Hindlimb muscle (tissue), 1 donor: ENCODE results near the gene CLSTN1. TPM values are rescaled to one million over a fixed set of nuclear protein-coding genes. Genes with fewer than 3 reads are reported as not detected.
"Not testable (repeated sequence)": the region's sequence is repeated elsewhere in the genome, so short reads cannot be mapped to it uniquely, and the experiment has no call there.

Source experiments
- DNase-seq: peaks from one replicate; pipeline ENCODE4 v3.0.0-alpha.2; 2013
- polyA plus RNA-seq: library from polyadenylated mRNA; unstranded; fragments of 120-200 nt; gene quantifications from one replicate; pipeline ENCODE4 v1.2.1, GENCODE V29; 2013; ENCODE audit not compliant: insufficient read length

Gene CLSTN1
- polyA plus RNA-seq, 1 donor, result 78.9 TPM

GRCh38 chr1:9728451-9729295 lies 95.1 kb downstream of the CLSTN1 start:
- no peak for DNase-seq

- no peak for DNase-seq
Measured at GRCh38 chr1:9726905-9727595, 96.7 kb downstream of the CLSTN1 start.

- no peak for DNase-seq
Measured at GRCh38 chr1:9726406-9726805, 97.4 kb downstream of the CLSTN1 start.

- DNase-seq, result no peak
Measured at GRCh38 chr1:9724706-9725476, 98.9 kb downstream of the CLSTN1 start.

GRCh38 chr1:9723926-9724325 lies 99.8 kb downstream of the CLSTN1 start:
- no peak for DNase-seq

DNA sequence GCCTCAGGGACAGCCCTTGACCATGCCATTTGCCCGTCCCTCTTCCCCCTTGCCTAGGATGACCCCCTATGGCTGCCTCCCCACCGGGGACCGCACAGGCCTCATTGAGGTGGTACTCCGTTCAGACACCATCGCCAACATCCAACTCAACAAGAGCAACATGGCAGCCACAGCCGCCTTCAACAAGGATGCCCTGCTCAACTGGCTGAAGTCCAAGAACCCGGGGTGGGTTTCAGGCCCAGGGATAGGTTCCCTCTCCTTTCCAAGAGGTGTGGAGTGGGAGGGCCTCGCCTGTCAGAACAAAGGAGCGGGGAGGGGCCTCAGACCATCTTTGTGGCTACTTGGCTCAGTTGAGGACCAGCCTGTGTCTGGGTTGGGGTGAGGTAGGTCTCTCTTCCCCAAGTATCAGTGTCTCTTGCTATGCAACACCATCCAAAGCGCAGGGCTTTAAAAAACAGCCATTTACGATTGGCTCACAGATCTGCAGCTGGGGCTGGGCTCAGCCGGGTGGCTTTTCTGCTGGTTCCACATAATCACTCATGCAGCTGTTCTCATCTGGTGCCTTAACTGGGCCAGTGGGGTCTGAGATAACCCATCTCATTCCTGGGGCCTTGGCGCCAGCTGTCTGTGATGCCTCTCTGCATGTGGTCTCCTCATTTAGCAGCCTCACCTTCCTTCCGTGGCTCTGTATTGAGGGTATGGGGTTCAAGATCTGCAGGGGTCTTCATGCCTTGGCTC lies 100.5 kb downstream of the CLSTN1 start:
- DNase-seq, result no peak

DNA sequence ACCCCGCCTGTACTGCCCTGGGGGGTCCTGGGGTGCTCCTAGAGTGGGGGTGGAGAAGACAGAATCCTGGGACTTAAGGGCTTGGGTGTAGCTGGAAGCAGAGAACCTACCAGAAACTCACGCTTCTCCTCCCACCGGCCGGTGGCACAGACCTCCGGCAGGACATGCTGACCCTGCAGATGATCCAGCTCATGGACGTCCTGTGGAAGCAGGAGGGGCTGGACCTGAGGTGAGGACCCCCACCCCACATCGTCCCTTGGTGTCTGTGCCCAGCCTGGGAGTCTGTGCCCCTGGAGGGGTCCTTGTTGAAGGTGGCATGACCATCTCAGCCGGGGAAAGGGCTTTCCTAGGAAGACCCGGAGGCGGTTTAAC lies 101.4 kb downstream of the CLSTN1 start:
- no peak for DNase-seq

GRCh38 chr1:9721606-9722377 lies 102.0 kb downstream of the CLSTN1 start:
- no peak for DNase-seq

- DNase-seq, result no peak
Measured at GRCh38 chr1:9720785-9721605, 102.8 kb downstream of the CLSTN1 start.

DNA sequence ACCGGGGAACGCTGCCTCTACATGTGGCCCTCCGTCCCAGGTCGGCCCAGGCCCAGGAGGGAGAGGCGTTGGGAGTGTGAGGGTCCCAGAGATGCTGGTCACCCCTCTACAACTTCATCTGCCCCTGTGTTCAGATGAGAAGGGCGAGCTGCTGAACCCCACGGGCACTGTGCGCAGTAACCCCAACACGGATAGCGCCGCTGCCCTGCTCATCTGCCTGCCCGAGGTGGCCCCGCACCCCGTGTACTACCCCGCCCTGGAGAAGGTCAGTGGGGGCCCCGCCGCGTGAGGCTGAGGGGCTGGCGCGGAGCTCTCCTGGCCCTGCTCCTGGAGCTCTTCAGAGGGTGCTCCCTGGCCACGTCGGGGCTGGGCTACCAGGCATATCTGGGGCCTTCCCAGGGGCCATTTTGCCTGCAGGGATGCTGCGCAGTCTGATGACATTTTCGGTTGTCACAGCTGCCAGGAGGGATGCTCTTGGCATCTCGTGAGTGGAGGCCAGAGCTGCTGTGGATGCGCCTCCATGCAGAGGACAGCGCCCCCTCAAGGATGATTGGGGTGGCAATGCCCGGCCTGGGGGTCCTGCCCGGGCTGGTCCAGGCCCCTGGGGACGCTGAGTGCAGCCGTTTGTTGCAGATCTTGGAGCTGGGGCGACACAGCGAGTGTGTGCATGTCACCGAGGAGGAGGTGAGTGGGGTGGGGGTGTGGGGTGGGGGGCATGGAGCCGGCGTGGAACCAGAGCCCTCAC lies 103.6 kb downstream of the CLSTN1 start:
- no peak for DNase-seq

- no peak for DNase-seq
Measured at GRCh38 chr1:9718006-9718680, 105.6 kb downstream of the CLSTN1 start.

DNA sequence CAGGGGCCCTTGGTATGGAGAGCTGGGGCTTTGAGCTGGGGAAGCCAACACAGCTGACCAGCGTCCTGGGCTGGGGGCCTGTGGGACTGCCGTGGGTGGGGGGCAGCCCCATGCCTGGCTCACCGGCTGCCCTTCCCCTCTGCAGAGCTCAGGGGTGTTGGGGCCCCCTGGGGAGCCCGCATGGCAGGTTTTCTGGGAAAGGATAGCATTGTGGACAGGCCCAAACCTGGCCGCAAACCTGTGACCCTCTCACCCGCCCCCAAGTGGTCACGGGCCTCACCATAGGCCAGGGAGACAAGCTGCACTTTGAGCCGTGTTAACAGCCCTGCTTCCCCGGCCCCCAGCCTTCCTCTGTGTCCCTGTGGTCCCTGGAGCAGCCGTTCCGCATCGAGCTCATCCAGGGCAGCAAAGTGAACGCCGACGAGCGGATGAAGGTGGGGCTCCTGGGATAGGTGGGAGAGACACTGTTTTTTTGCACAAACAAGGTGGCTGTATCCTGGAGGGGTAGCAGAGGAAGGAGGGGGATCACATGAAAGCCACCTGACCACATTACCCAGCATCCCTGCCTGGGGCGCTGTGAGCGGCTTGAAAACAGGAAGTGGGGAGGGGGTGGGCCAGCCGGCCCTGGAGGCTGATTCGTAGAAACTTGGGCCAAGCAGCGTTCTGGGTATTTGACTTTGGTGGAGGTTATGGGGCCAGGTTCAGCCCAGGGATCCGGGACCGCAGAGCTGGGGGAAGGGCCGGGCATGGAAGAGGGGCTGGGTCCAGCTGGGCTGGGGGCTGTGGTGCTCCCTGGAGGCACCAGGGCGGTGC lies 106.4 kb downstream of the CLSTN1 start:
- peak; percentile 65 for DNase-seq

DNA sequence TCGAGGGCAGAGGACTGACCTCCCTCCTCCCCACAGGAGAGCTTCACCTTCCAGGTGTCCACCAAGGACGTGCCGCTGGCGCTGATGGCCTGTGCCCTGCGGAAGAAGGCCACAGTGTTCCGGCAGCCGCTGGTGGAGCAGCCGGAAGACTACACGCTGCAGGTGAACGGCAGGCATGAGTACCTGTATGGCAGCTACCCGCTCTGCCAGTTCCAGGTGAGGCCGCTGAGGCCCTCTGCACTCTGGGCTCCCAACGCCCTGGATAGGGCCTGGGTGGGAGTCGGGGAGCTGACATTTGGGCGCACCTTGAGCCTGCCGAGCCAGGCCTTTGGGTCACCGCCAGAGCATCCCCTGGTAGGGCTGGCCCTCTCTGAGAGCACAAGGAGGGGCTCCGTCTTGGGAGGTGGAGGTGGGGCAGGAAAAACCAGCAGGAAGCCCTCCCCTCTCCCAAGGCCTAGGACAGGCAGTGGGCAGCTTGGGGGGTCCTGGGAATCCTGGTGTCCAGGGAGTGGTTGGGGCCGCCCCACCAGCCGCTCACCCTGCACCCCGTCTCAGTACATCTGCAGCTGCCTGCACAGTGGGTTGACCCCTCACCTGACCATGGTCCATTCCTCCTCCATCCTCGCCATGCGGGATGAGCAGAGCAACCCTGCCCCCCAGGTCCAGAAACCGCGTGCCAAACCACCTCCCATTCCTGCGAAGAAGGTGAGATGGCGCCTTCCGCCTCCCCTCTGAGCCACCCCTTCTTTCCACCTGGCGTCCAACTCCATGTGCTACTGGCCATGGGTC lies 107.2 kb downstream of the CLSTN1 start:
- no peak for DNase-seq

DNA sequence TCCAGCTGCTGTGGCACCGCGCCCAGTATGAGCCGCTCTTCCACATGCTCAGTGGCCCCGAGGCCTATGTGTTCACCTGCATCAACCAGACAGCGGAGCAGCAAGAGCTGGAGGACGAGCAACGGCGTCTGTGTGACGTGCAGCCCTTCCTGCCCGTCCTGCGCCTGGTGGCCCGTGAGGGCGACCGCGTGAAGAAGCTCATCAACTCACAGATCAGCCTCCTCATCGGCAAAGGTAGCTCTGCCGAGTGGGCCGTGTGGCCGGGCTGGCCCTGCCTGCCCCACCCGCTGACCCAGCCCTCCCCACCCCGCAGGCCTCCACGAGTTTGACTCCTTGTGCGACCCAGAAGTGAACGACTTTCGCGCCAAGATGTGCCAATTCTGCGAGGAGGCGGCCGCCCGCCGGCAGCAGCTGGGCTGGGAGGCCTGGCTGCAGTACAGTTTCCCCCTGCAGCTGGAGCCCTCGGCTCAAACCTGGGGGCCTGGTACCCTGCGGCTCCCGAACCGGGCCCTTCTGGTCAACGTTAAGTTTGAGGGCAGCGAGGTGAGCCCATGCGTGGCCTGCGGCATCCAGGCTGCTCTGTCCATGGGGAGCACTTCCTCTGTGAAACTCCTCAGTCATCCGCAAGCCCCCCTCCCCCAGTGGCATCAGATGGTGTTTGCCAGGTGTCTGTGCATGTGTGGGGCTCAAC lies 108.1 kb downstream of the CLSTN1 start:
- no peak for DNase-seq

DNA sequence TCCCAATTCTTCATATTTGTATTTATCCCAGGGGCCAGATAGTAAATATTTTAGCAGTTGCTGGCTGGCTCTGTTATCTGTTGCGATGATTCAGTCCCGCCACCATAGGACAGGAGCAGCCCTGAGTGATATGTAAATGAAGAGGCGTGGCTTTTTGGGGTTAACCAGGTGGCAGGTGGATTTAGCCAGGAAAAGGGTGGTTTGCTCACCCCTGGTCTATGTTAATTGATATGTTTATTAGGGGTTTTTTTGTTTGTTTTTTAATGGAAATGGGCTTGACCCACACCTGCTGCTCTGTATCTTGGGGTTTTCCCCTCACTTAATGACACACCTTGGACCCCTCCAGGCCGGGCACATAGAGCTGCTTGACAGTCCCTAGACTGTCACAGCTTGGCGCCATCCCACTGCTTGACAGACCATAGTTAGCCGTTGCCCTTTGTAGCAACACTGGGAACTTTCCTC lies 109.5 kb downstream of the CLSTN1 start:
- DNase-seq, result no peak

GRCh38 chr1:9712767-9713166 lies 111.0 kb downstream of the CLSTN1 start:
- not testable (repeated sequence) for DNase-seq

DNA sequence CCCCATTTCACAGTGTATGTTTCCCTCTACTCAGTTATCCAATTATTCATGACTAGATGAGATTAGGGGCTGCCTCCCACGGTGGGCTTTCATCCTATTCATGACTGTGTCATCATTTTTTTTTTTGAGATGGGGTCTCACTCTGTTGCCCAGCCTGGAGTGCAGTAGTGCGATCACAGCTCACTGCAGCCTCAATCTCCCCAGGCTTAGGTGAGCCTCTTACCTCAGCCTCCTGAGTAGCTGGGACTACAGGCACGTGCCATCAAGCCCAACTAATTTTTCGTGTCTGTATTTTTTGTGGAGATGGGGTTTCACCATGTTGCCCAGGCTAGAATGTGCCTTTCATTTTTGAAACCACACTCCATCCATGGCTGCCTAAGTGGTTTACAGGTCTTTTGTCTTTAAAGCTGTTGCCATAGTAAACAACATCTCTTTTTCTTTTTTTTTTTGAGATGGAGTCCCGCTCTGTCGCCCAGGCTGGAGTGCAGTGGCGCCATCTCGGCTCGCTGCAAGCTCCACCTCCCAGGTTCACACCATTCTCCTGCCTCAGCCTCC lies 112.2 kb downstream of the CLSTN1 start:
- DNase-seq, result no peak
